IMR-90 (cell line): ENCODE results near the gene ZNF57. TPM values are rescaled to one million over a fixed set of nuclear protein-coding genes. Genes with fewer than 3 reads are reported as not detected.

Experiments used
- ATAC-seq: fragments of 200-7000 bp; cut with Tn5 transposase; 2 replicates; pipeline ENCODE4 v1.9.1; 2020; ENCODE audit warnings: low read depth, mild to moderate bottlenecking, moderate library complexity
- BruUV-seq: library from RNA; stranded (reverse); fragments of 400-500 nt; replicated peaks from 2 replicates; lab custom pipeline; 2021; lab: Mats Ljungman, UMichigan
- CTCF ChIA-PET: fragments of 300-600 bp; formaldehyde crosslinking; extraction: SDS; loops from one replicate; lab custom pipeline; 2021; ENCODE audit warnings: antibody characterized with exemption; lab: Yijun Ruan, JAX
- POLR2A ChIA-PET: fragments of 300-600 bp; sonication (Branson Sonifier 250); formaldehyde crosslinking; loops from one replicate; lab custom pipeline; 2022; ENCODE audit warnings: antibody characterized with exemption; ENCODE audit not compliant: unreplicated experiment; lab: Charles Lee
- DNase-seq: peaks from one replicate; pipeline ENCODE4 v3.0.0; 2013
- H2AFZ ChIP-seq: replicated peaks from 2 replicates; pipeline ENCODE3; 2013; ENCODE audit warnings: low read length, mild to moderate bottlenecking; ENCODE audit not compliant: poor library complexity
- H2AK5ac ChIP-seq: 2 replicates; pipeline ENCODE4 v1.6.1; 2013; ENCODE audit warnings: low read depth, low read length, inconsistent platforms
- H2AK9ac ChIP-seq: replicated peaks from 2 replicates; pipeline ENCODE3; 2013; ENCODE audit warnings: mild to moderate bottlenecking, low read depth, low read length, moderate library complexity; ENCODE audit not compliant: poor library complexity
- H2BK120ac ChIP-seq: 2 replicates; pipeline ENCODE4 v1.6.1; 2013; ENCODE audit warnings: low read depth, low read length, inconsistent platforms
- H2BK15ac ChIP-seq: 3 replicates; pipeline ENCODE4 v1.6.1; 2013; ENCODE audit warnings: low read depth, low read length, inconsistent platforms
- H2BK20ac ChIP-seq: 2 replicates; pipeline ENCODE4 v1.6.1; 2013; ENCODE audit warnings: low read depth, mild to moderate bottlenecking, inconsistent platforms, low read length, moderate library complexity
- H2BK5ac ChIP-seq: 2 replicates; pipeline ENCODE4 v1.6.1; 2013; ENCODE audit warnings: mild to moderate bottlenecking, low read depth, low read length, inconsistent platforms; ENCODE audit not compliant: poor library complexity, severe bottlenecking
- H3K14ac ChIP-seq: replicated peaks from 2 replicates; pipeline ENCODE4 v1.6.1; 2013; ENCODE audit warnings: low read depth, low read length, inconsistent platforms
- H3K18ac ChIP-seq: 2 replicates; pipeline ENCODE4 v1.6.1; 2013; ENCODE audit warnings: low read depth, low read length, control low read depth
- H3K23ac ChIP-seq: 2 replicates; pipeline ENCODE4 v1.6.1; 2013; ENCODE audit warnings: low read depth, low read length, inconsistent platforms
- H3K27ac ChIP-seq: 2 replicates; pipeline ENCODE4 v1.5.1; 2013; ENCODE audit warnings: mild to moderate bottlenecking, control low read depth, low read length; ENCODE audit not compliant: insufficient read depth
- H3K27me3 ChIP-seq: 2 replicates; pipeline ENCODE4 v1.6.1; 2013; ENCODE audit warnings: low read length; ENCODE audit not compliant: control insufficient read depth, insufficient read depth
- H3K36me3 ChIP-seq: 2 replicates; pipeline ENCODE4 v1.6.1; 2013; ENCODE audit warnings: low read length, mixed read lengths; ENCODE audit not compliant: control insufficient read depth, insufficient read depth
- H3K4ac ChIP-seq: 2 replicates; pipeline ENCODE4 v1.6.1; 2013; ENCODE audit warnings: low read depth, low read length, inconsistent platforms
- H3K4me1 ChIP-seq: 2 replicates; pipeline ENCODE4 v1.6.1; 2013; ENCODE audit warnings: low read length, mixed read lengths; ENCODE audit not compliant: control insufficient read depth, insufficient read depth
- H3K4me2 ChIP-seq: 2 replicates; pipeline ENCODE4 v1.6.1; 2013; ENCODE audit warnings: low read depth, mild to moderate bottlenecking, control low read depth, low read length, moderate library complexity
- H3K4me3 ChIP-seq: 2 replicates; pipeline ENCODE4 v1.5.1; 2013; ENCODE audit warnings: low read depth, mild to moderate bottlenecking, control low read depth, low read length, moderate library complexity; ENCODE audit not compliant: insufficient read depth
- H3K56ac ChIP-seq: 2 replicates; pipeline ENCODE4 v1.6.1; 2013; ENCODE audit warnings: low read length, inconsistent platforms; ENCODE audit not compliant: insufficient read depth; ENCODE audit errors: extremely low read depth
- H3K79me1 ChIP-seq, 2 experiments: 2 replicates each; pipeline ENCODE4 v1.6.1; 2013; ENCODE audit warnings: low read length in 2 of 2, inconsistent platforms in 1 of 2, low read depth in 1 of 2
- H3K9ac ChIP-seq: 2 replicates; pipeline ENCODE4 v1.6.1; 2013; ENCODE audit warnings: low read depth, low read length, control low read depth
- H3K9me1 ChIP-seq: 2 replicates; pipeline ENCODE4 v1.6.1; 2013; ENCODE audit warnings: low read length, inconsistent platforms; ENCODE audit not compliant: insufficient read depth
- H3K9me3 ChIP-seq: 2 replicates; pipeline ENCODE4 v1.6.1; 2013; ENCODE audit warnings: low read length; ENCODE audit not compliant: control insufficient read depth, insufficient read depth
- H4K20me1 ChIP-seq: 2 replicates; pipeline ENCODE4 v1.6.1; 2013; ENCODE audit warnings: low read length, inconsistent platforms; ENCODE audit not compliant: insufficient read depth
- H4K5ac ChIP-seq: 2 replicates; pipeline ENCODE4 v1.6.1; 2013; ENCODE audit warnings: mild to moderate bottlenecking, low read depth, low read length, control low read depth
- H4K8ac ChIP-seq, 2 experiments: 2 replicates each; pipeline ENCODE4 v1.6.1; 2013; ENCODE audit warnings: low read depth in 2 of 2, low read length in 2 of 2, control low read depth in 1 of 2, inconsistent platforms in 1 of 2
- H4K91ac ChIP-seq: 2 replicates; pipeline ENCODE4 v1.6.1; 2013; ENCODE audit warnings: low read depth, low read length, inconsistent platforms; ENCODE audit not compliant: insufficient read depth
- FOS ChIP-seq: fragments of 150-350 bp; IDR thresholded peaks from 2 replicates; pipeline ENCODE4 v1.6.1; 2016; ENCODE audit warnings: low read depth, low read length
- MAFK ChIP-seq: IDR thresholded peaks from 2 replicates; pipeline ENCODE4 v1.6.1; 2012; ENCODE audit warnings: low read depth, low read length, improper control_type of control experiment
- MAZ ChIP-seq: IDR thresholded peaks from 2 replicates; pipeline ENCODE4 v1.6.1; 2012; ENCODE audit warnings: low read depth, mild to moderate bottlenecking, low read length, improper control_type of control experiment, moderate library complexity, borderline replicate concordance
- NFE2L2 ChIP-seq: fragments of 150-350 bp; IDR thresholded peaks from 2 replicates; pipeline ENCODE4 v1.6.1; 2016; ENCODE audit warnings: low read depth, mild to moderate bottlenecking, low read length
- RFX5 ChIP-seq: IDR thresholded peaks from 2 replicates; pipeline ENCODE4 v1.8.0; 2012; ENCODE audit warnings: low read depth, mild to moderate bottlenecking, low read length, moderate library complexity
- WGBS, 2 experiments: methylation state at CpG; one replicate each; pipeline versions ENCODE4 v1.1.5 to v1.1.7; 2013; ENCODE audit warnings: missing lambda C conversion rate in 2 of 2; ENCODE audit not compliant: insufficient read length in 1 of 2; ENCODE audit errors: extremely low coverage in 2 of 2; 5-methylcytosine and 5-hydroxymethylcytosine counted together
- dilution Hi-C: fragments of 300-500 bp; cut with HindIII; formaldehyde crosslinking; loops from one replicate; pipeline ENCODE4 v1.14.3; 2018; ENCODE audit warnings: low sequenced_read_pairs; ENCODE audit not compliant: unreplicated experiment
- in situ Hi-C: fragments of 300-500 bp; cut with MboI; formaldehyde crosslinking; loops from 3 replicates; pipeline ENCODE4 v1.14.3; 2019; ENCODE audit warnings: low sequenced_read_pairs, inconsistent platforms, mixed read lengths
- intact Hi-C: fragments of 100-400 bp; cut with micrococcal nuclease; formaldehyde crosslinking; loops from 2 replicates; pipeline ENCODE4 v1.10.0; 2022
- polyA plus RNA-seq, 3 experiments: library from polyadenylated mRNA; depleted of rRNA; stranded (reverse); fragments of >200 nt; gene quantifications; 2 replicates each; pipeline ENCODE4 v1.2.3, GENCODE V29; 2012; ENCODE audit warnings: low replicate concordance in 1 of 3
- total RNA-seq: library from RNA; depleted of rRNA; stranded (reverse); fragments of >200 nt; gene quantifications from 2 replicates; pipeline ENCODE4 v1.2.3, GENCODE V29; 2012
- TF ChIP-seq, protein P1 (sequence below): fragments of 150-350 bp; IDR thresholded peaks from 2 replicates; pipeline ENCODE4 v1.6.1; 2016; ENCODE audit warnings: low read depth, mild to moderate bottlenecking, low read length, moderate library complexity, borderline replicate concordance

The ZNF57 gene
- total and polyA plus RNA-seq, 2 of the 4 experiments (the other 2 are of a cell fraction), result 2.2 to 8.6 TPM

DNA sequence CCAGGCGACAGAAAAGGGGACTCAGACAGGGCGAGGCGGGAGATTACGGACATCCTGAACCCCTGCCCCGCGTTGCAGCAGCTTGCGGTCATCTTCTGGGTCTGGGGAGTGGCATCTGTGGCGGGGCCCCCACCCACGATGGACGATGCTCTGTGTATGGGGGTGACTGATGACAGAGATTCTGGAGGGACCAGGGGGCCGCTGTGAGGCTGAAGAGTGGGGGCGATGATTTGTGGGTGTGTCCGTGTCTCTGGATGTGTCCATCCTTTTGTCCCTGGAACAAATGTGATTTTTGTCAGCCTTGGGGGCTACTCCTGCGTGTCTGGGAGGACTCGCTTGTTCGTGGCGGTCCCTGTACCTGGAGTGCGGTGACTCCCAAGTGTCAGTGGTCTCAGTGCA lies 26.3 kb downstream of the ZNF57 start:
- Histone ChIP-seq H2BK20ac (no peak overlapping the region), H2BK120ac (no peak overlapping the region), H3K56ac (no peak overlapping the region), H2AK9ac (no peak overlapping the region), H3K27ac (no peak overlapping the region), H3K9ac (no peak overlapping the region), H3K14ac (no peak overlapping the region), H2AK5ac (no peak overlapping the region), H3K4me1 (no peaks in the 10 kb centered on the region; the same call in 1 of the 2 replicates), H3K79me1 (no peaks in the 10 kb centered on the region), H4K5ac (no peak overlapping the region), H4K20me1 (no peaks in the 10 kb centered on the region), H3K9me3 (peaks cover 11% of the 10 kb centered on the region), H3K18ac (no peak overlapping the region), H2BK15ac (no peak overlapping the region), H3K23ac (no peak overlapping the region), H3K4me2 (no peak overlapping the region), H2BK5ac (no peak overlapping the region), H3K9me1 (no peaks in the 10 kb centered on the region), H4K91ac (no peak overlapping the region), H2AFZ (no peak overlapping the region), H3K4me3 (no peak overlapping the region), H3K4ac (no peak overlapping the region), H3K27me3 (no peaks in the 10 kb centered on the region), H4K8ac (no peak overlapping the region), H3K36me3 (0 out of 2 replicates have a peak, but pooled peaks cover 3% of the 10 kb centered on the region)
- intact Hi-C loops (no loop called here), dilution Hi-C loops (no loop called here), in situ Hi-C loops (no loop called here)
- DNase-seq (no peak), ATAC-seq (no peak)
- no TSS peak for BruUV-seq
- WGBS, 2 experiments, result 93% methylated on average over 8 of the region's 18 CpGs; no CpG with 5 or more reads in 1 of the 2 experiments
- TF ChIP-seq, protein P1, sequence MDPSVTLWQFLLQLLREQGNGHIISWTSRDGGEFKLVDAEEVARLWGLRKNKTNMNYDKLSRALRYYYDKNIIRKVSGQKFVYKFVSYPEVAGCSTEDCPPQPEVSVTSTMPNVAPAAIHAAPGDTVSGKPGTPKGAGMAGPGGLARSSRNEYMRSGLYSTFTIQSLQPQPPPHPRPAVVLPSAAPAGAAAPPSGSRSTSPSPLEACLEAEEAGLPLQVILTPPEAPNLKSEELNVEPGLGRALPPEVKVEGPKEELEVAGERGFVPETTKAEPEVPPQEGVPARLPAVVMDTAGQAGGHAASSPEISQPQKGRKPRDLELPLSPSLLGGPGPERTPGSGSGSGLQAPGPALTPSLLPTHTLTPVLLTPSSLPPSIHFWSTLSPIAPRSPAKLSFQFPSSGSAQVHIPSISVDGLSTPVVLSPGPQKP, result no peak
- TF ChIP-seq NFE2L2 (no peak), RFX5 (no peak), FOS (no peak), MAFK (no peak), MAZ (no peak)
- ChIA-PET CTCF (no interaction called here), POLR2A (no interaction called here)
